Fibroblast of skin of left quadriceps (primary cell): Measurements from ENCODE around the gene PLCE1.

Experiments
- DNase-seq, 2 experiments: peaks; one replicate each; pipeline ENCODE4 v3.0.0-alpha.2; 2013; ENCODE audit warnings: low read depth in 2 of 2

PLCE1 gene

DNA sequence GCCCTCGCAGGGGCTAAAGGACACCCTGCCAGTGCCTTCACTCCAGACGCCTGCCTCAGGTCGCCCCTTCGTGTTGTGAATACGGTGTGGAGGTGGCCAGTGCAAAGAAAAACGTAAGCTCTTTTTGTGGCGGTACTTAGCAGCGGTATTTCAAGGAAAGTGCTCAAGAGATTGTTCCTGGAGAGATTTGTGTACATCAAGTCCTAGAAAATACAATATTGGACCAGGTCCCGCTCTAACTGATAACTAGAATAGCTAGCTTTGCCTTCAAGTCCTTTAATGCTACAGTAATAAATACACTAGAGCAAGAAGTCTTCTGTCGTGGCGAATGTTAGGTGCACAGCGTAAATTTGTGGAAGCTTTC is 689 bp downstream of the PLCE1 start:
- DNase-seq: no peak

DNA sequence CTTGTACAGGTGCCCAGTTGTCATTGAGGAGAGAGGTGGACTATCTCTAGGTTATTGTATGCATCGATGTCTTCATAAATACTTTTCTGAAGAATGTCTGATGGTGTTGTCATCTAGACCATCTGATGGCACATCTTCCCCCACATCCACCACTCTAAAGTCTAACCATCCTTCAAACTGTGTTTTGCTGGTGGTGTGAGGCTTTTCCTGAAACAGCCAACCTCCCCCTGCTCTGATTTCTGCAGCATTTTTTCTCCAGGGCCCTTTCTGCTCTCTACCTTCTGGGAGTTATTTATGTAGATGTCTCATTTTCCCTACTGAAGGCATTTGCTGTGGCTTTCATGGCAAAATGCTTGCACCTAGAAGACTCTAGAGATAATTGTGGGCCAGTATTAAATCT is 1.5 kb downstream of the PLCE1 start:
- DNase-seq: no peak

DNA sequence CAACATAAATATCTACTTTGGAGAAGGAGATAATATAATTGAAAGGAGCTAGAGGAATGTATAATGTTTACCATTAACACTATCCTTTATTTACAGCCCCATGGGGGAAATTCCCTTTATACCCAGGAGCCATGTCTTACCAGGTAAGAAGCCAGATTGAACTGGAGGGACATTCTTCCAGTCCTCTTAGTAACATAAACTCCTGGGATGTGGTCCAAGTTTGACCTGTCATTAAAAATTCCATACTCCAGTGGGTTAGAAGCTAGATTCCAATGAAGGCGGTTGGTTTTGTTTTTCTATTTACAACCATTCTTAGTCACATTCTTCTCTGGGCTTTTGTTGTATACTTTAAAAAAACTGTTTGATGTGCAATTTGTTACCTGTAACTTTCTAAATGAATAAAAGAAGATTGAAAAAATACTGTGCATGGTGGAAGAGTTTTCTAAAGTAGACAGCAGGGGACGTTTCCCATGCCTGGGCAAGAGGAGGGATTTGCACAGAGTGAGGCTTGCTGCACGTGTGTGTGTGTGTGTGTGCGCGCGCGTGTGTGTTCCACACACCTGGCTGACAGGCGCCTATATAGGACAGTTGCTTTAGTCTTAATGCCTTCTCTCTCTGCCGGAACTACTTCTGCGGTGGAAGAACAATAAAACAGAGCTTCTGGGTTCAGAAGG is 2.0 kb downstream of the PLCE1 start:
- DNase-seq: no peak

DNA sequence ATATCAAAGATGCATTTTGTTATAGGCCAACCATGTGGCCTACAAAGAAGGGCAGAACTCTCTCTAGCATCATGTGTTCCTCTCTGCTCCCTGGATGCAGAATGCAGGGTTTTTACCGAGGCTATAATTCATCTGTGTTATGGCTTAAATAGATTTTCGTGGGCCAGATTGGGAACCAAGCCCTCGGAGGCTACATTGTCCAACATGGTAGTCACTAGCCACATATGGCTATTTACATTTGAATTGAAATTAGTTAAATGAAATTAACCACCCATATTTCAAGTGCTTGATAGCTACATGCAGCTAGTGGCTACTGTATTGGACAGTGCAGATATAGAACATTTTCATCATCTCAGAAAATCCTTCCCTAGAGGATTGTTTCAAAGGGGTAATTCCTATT is 2.8 kb downstream of the PLCE1 start:
- DNase-seq: no peak

DNA sequence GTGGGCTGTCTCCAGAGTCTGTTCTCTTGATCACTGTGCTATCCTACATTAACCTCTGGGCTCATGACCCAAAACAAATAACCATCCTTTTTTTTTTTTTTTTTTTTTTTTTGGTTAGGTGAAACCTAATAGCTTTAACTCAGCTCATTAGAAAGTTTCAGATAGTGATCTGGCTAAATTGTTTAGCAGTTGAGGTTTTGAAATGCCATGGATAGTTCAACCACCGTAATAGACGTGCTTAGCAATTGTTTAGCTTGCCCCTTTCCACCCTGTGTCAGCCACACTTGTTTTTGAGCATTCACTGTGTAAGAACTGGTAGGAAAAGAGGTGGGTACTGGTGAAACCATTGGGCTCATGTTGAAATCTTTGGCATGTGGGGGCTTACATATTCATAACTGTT is 3.8 kb downstream of the PLCE1 start:
- DNase-seq: no peak

DNA sequence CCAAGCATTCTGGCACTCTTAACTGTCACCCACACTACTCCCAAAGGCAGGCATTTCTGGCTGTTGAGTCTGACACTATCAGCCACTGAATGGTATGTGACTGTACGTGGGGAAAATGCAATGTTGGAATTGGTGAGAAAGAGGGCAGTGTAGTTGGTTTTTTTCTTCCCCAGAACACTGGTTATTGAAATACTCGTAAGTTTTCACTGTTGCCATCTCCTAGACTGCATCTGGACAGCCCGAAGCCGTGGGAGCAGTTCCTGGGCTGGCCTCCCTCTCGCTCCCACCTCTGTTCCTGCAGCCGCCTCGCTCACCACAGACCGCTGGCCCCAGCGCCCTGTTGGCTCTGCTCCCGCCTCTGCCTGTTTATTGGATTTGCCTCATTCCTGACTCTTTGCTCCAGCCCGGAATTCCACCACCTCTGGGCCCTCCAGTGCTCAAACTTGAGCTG is 5.7 kb downstream of the PLCE1 start:
- DNase-seq: no peak

DNA sequence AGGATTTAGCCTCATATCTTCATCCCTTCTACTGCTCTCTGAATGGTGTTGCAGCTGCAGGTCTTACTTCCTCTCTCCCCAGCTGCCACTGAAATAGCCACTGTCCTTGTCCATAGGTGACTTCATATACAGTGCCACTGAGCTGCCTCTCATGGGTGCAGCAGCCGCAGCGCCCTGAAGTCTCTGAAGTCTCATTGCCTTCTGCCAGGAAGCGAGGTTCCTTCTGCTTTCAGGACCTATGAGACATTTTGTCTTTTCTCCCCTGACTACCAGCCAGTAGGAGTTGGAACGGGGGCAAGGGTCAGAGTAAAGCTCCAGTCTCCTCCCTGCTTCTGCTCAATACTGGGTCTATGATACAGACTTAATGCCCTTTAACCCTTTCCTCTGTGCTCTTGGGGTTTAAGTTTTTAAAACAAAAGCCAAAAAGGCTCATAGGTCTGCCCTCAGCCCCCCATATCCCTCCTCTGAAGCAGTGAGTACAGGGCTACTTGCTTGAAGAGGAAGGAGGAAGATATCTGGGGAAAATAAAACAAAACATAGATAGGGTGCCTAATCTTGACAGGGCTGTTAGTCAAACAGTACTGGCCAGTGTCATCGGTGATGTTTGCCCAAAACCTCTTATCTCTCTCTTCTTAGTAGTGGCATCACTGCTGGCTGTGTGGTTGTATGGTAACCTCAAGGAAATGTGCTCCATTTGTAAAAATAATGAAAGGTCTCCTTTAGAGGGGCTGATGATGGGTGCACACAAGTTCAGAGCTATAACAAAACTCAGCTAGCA is 7.1 kb downstream of the PLCE1 start:
- DNase-seq: no peak

DNA sequence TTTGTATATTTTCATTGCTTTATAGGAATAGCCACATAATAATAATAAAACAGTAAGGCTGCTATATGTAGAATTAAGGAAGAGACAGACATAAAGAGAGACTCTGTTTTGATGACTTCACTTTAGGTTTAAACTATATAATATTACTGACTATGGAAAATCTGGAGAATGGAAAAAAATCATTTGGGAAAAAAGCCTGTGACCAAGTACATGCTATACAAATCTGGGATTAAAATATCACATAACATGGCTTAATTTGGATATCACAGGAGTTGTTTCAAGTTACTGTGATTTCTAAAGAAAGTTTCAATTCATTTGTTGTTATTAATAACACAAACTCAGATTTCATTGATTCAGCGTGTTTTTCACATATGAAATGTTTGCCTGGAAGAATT is 7.7 kb downstream of the PLCE1 start:
- DNase-seq: no peak

DNA sequence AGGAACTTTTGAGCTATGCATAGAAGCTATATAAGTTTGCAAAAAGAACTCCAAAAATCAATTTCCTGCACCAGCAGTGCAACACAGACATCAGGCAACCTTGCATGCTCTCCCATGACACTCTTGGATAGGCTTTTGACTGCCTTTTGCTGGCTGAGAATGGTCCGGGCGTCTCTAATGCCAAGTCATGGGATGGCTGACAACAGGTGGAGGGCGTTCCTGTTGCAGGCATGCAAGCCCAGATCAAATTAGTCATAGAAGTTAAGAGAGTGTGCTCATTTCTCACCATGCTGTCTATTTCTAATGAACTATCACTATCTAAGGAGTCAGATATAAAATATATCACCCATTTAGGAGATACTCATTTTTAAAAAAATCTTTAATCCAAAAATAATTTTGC is 8.4 kb downstream of the PLCE1 start:
- DNase-seq: no peak

DNA sequence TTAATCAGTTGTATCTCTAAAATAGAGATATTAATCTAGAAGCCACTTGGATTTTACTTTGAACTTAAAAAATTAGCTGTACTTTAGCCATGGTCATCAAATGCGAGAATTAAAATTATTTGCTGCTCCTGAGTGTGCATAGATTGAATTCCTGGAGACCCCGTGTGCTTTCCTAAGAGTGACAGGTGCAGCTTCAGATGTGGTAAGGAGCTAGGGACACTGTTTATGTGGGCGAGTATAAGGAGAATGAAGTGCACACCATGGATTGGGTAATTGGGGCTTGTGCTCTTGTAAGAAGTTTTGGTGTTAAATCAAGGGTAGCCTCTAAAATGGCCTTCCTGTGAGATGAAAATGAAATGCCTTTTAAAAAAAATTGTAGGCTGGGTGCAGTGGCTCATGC is 9.8 kb downstream of the PLCE1 start:
- DNase-seq: no peak

DNA sequence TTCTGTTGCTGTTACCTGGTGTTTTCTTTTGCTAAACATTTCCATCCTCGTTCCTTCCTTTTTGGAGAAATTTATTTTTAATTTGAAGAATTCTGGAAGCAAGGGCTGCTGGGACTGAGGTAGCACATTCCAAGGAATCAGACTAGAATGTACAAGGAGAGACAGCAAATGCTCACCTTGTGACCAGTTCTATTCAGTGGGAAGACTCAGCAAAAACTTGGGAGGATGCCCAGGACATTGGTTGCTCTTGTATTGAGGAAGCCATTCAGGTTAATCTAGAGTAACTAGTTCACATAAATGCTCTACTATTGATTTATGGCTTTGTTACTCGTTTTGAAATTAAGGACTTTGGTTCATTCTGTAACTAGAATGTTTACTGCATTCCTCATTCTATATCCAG is 11.3 kb downstream of the PLCE1 start:
- DNase-seq: no peak

DNA sequence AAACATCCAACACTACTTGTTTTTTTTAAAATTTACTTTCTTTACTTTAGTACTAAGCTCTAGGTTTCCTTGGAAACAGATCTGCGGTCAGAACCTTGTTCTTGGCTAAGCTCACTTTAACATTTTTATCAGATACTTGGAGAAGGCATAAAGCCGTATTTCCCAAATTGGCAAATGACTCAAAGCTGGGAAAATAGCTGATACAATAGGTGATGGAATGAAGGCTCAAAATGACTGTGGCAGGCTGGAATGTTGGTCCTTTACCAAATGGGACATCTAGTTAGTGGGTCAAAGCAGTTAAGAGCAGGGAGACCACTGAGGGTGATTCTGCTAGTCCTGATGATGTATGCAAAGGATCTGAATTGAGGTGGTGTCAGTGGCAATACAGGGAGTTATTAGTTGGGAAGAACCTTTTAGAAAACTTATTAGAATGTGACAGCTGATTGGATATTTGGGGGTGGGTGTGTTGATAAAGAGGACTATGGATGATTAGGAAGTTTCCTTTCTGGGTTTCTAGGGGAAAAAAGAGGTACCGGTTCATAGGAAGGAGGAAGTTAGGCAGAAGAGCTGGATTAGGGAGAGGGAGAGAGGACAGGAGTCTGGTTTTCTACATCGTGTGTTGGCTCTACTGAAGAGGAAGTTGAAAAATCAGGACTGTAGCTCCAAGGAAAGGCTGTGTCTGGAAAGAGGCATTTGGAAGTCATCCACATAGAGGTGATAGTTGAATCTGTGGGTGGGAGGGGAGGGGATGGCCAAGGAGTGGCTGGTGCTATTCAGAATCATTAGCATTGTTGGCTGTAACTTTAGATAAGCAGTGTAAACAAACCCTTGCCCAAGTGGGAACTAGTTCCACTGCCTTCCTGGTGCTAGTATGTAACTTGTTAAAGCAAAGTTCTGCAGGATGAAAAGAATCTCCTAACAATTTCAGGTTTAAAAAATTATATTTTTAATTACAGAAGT is 13.1 kb downstream of the PLCE1 start:
- DNase-seq: peak; percentile 47 to 54

DNA sequence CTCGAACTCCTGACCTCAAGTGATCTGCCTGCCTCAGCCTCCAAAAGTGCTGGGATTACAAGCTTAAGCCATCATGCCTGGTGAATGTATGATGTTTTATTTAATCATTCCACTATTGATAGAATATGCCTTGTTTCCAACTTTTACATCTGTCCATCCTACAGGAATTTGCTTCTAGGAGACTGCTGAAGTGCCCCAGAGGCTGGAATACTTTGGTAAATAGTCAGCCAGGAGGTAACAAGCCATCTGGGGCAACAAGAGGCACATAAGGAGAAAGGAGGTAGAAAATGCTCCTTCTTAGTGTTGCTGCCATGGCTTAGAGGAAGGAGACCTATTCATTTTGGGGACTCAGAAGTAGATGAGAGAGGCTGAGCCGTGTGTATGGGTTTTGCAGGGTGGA is 14.8 kb downstream of the PLCE1 start:
- DNase-seq: no peak

DNA sequence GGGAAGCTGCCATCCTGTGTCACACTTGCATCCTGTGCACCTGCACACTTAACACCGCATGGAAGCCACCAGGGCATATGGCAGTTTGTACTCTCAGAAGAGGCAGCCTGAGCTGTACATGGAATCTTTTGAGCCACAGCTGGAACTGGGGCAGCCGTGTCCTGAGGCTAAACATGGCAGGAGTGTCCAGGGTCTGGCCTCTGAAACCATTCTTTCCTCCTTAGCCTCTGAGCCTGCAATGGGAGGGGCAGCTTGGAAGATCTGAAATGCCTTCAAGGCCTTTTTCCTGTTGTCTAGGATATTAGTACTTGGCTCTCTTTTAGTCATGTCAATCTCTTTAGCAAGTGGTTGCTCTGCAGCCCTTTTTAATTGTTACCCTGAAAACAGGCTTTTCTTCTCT is 16.4 kb downstream of the PLCE1 start:
- DNase-seq: no peak

DNA sequence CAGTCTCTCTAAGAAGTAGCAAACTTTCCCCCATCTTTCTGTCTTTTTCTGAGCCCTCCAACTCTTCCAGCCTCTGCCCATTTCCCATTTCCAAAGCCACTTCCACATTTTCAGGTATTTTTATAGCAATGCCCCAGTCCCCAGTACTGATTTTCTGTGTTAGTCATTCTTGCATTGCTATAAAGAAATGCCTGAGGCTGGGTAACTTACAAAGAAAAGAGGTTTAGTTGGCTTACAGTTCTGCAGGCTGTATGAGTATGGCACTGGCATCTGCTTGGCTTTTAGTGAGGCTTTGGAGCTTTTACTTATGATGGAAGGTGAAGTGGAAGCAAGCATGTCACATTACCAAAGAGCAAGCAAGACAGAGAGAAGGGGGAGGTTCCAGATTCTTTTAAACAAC is 17.2 kb downstream of the PLCE1 start:
- no peak for DNase-seq

DNA sequence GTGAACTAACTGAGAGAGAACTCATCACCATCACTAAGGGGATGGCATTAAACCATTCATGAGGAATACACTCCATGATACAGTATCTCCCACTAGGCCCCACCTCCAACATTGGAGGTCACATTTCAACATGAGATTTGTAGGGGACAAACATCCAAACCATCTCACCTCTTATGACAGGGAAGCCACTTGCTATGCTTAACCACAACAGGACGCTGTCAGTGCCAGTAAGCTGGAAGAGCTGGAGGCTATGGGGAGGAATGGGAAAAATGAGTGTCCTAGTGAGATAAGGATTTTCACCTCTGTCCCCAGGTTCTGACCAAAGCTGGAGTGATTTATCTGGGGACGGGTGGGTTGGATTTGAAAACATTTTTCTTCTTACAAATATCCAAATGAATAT is 17.6 kb downstream of the PLCE1 start:
- DNase-seq: no peak

DNA sequence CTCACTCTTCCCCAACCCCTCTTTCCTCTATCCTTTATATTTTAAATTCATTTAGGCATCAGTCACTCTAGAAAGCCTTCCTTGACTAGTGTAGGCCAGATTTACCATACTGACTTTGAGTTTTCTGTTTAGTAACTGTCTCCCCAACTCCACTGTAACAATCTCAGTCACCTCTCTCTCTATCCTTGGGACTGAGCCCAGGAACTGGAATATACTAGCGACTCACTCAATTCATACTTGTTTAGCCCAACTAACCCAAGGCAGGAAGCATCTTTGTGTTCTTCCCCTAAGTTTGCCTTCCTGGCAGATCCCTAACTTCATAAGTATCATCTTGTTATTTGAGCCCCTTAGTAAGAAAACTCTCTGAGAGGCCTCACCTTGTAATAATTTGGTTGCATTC is 19.1 kb downstream of the PLCE1 start:
- DNase-seq: no peak

DNA sequence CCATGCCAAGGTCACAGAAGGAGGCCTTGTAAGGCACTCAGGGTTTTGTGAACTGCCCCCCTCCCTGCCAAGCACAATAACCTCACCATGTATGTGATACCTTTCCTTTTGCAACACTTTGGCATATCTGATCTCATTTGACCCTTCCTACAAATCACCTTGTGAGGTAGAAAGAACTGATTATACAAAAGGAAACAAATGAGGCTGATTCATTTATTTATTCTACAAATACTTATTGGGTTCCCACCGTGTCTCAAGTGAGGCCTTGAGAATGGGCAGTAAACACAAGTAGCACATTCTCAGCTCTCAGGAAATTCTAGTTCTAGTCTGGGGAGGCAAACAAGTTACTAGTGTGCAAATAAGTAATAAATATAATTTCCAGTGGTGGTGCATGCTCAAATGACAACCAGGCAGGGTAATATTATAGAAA is 19.6 kb downstream of the PLCE1 start:
- no peak for DNase-seq

DNA sequence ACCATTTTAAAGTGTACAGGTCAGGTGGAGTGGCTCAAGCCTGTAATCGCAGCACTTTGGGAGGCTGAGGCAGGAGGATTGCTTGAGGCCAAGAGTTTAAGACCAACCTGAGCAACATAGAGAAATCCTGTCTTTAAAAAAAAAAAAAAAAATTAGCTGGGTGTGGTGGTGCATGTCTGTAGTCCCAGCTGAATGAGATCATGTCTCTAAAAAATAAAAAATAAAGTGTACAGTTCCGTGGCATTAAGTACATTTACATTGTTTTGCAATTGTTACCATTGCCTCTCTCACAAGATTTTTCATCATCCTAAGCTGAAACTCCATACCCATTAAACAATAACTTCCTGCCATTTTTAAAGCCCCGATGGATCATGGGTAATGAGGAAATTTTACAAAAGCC is 20.6 kb downstream of the PLCE1 start:
- DNase-seq: no peak

DNA sequence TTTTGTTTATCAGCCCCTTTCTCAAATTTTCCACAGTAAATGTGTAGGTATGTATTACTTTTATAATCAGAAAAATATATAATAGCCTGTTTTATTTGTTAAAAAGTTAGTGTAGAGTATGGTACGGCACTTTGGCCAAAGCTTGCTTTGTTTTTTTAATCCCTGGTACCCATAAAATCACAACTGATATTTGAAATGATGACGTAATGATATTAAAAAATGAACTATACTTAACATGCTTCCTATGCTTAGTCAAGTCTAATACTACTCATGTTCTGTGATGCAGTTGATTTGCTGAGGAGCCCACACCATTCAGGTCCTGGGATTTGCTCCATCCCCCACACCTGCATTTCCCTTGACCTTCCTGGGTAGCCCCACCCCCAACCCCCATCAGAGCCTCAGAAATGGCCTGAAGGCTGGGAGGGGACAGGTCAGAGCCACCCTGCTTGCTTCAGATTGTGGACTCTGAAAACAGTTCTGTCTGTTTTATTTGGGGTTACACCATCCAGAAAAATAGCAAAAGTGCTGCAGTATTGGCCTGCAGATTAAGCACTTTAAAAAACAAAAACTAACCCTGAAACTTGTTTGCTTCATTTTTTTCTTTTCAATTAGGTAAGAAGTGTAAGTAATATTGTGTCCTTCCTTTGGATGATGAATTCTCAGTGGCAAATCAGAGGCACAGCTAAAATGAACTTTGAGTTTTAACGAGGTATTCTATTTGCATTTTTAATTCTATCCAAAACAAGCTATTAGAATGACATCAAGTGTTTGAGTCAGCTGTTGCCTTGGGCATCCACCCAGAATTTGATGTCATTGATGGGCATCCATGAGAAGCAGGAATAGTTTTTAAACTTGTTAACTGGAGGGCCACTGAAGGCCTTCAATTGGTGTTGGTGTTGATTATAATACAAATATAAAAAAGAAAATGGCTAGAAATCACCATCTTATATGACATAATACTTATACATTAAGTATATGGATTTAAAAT is 23.3 kb downstream of the PLCE1 start:
- no peak for DNase-seq

DNA sequence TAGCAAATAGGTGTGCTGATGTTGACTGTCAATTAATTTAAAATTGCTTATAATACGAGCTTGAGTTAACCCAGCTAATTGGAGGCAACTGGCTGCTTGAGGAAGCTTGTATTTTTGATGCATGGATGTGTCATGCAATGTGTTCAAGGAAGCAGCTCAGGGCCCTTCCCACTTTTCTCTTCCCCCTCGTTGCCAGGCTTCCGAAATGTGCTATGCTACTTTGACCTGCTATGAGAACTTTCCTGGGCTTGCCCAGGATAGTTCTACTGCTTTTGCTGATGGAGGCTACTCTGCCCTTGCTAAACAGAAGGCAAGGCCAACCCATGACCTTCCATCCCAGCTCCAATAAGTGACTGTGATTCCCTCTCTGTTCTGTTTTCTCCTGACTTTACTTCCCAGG is 24.4 kb downstream of the PLCE1 start:
- no peak for DNase-seq
